HEK293T (cell line): Measurements from ENCODE around the gene CLEC16A.

ENCODE experiments used
- CTCF ChIA-PET: fragments of 350-600 bp; formaldehyde crosslinking; extraction: SDS; loops from one replicate; lab custom pipeline; 2021; ENCODE audit warnings: antibody characterized with exemption, inconsistent platforms; lab: Yijun Ruan, JAX
- POLR2A ChIA-PET: fragments of 350-600 bp; formaldehyde crosslinking; extraction: SDS; loops from one replicate; lab custom pipeline; 2020; ENCODE audit warnings: antibody characterized with exemption, inconsistent platforms; lab: Yijun Ruan, JAX
- DNase-seq: peaks from one replicate; pipeline ENCODE4 v3.0.0; 2012; ENCODE audit warnings: mixed read lengths; ENCODE audit errors: extremely low spot score
- ARNT ChIP-seq: fragments of 450-650 bp; IDR thresholded peaks from 2 replicates; pipeline ENCODE4 v1.6.1; 2017; ENCODE audit warnings: mild to moderate bottlenecking
- BHLHE40 ChIP-seq: fragments of 450-650 bp; IDR thresholded peaks from 2 replicates; pipeline ENCODE4 v1.6.1; 2016; ENCODE audit warnings: mild to moderate bottlenecking, moderate library complexity, borderline replicate concordance
- CTBP1 ChIP-seq: fragments of 450-650 bp; IDR thresholded peaks from 2 replicates; pipeline ENCODE4 v1.6.1; 2016; ENCODE audit warnings: borderline replicate concordance
- ELF4 ChIP-seq: fragments of 450-650 bp; IDR thresholded peaks from 2 replicates; pipeline ENCODE4 v1.6.1; 2017; ENCODE audit warnings: antibody characterized with exemption
- FOXA1 ChIP-seq: fragments of 450-650 bp; IDR thresholded peaks from 2 replicates; pipeline ENCODE4 v1.6.1; 2016; ENCODE audit warnings: mild to moderate bottlenecking
- FOXK2 ChIP-seq: fragments of 450-650 bp; IDR thresholded peaks from 2 replicates; pipeline ENCODE4 v1.6.1; 2016; ENCODE audit warnings: mild to moderate bottlenecking
- FOXM1 ChIP-seq: fragments of 450-650 bp; IDR thresholded peaks from 2 replicates; pipeline ENCODE4 v1.6.1; 2017; ENCODE audit warnings: mild to moderate bottlenecking, borderline replicate concordance
- HDGF ChIP-seq: fragments of 450-650 bp; IDR thresholded peaks from 2 replicates; pipeline ENCODE4 v1.6.1; 2017; ENCODE audit warnings: antibody characterized with exemption, borderline replicate concordance
- L3MBTL2 ChIP-seq: fragments of 450-650 bp; conservative IDR thresholded peaks from 2 replicates; pipeline ENCODE4 v1.6.1; 2016; ENCODE audit warnings: mild to moderate bottlenecking
- LEF1 ChIP-seq: fragments of 450-650 bp; IDR thresholded peaks from 2 replicates; pipeline ENCODE4 v1.6.1; 2017; ENCODE audit warnings: mild to moderate bottlenecking, borderline replicate concordance
- NFRKB ChIP-seq: fragments of 450-650 bp; IDR thresholded peaks from 2 replicates; pipeline ENCODE4 v1.6.1; 2016; ENCODE audit warnings: mild to moderate bottlenecking, moderate library complexity
- PKNOX1 ChIP-seq: fragments of 450-650 bp; IDR thresholded peaks from 2 replicates; pipeline ENCODE4 v1.6.1; 2016
- SP1 ChIP-seq: fragments of 450-650 bp; IDR thresholded peaks from 2 replicates; pipeline ENCODE4 v1.6.1; 2017
- SUZ12 ChIP-seq: fragments of 450-650 bp; IDR thresholded peaks from 2 replicates; pipeline ENCODE4 v1.6.1; 2016; ENCODE audit warnings: mild to moderate bottlenecking
- TARDBP ChIP-seq: fragments of 450-650 bp; IDR thresholded peaks from 2 replicates; pipeline ENCODE4 v1.6.1; 2016
- ZNF384 ChIP-seq: fragments of 450-650 bp; IDR thresholded peaks from 2 replicates; pipeline ENCODE4 v1.6.1; 2016

The CLEC16A gene

DNA sequence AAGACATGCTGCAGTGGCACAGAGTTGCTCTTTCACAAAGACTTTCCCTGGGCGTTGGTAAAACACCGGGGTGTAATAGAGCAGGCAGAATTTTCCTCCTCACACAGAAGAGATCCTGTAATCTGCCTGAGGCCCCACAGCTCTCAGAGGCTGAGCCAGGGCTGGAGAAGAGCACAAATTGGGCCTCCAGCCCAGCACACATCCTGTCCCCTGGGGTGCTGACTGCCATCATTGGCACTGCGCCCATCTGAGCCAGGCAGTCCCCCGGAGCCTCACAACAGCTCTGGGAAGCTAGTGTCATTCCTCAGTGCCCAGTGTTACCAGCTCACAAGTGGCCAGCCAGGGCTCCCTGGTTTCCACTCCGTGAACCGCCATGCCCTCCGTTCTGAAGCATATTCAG is 192.2 kb downstream of the CLEC16A start:
- no peak for DNase-seq
- POLR2A ChIA-PET: no interaction called here
- no peak for TF ChIP-seq TARDBP
- no peak for TF ChIP-seq L3MBTL2
- no peak for TF ChIP-seq NFRKB
- TF ChIP-seq PKNOX1: no peak
- TF ChIP-seq SUZ12: no peak
- TF ChIP-seq BHLHE40: no peak
- no peak for TF ChIP-seq ZNF384
- no peak for TF ChIP-seq SP1
- TF ChIP-seq FOXA1: no peak
- TF ChIP-seq FOXK2: no peak
- TF ChIP-seq LEF1: no peak
- no peak for TF ChIP-seq CTBP1
- TF ChIP-seq ELF4: no peak
- TF ChIP-seq ARNT: no peak
- TF ChIP-seq HDGF: no peak
- TF ChIP-seq FOXM1: no peak
- CTCF ChIA-PET: no interaction called here

GRCh38 chr16:11138022-11138768 is 193.8 kb downstream of the CLEC16A start:
- CTCF ChIA-PET: no interaction called here
- POLR2A ChIA-PET: no interaction called here
- DNase-seq: no peak
- TF ChIP-seq ELF4 (no peak), L3MBTL2 (no peak), NFRKB (no peak), TARDBP (no peak), ARNT (no peak), FOXM1 (no peak), FOXA1 (no peak), CTBP1 (no peak), SUZ12 (no peak), FOXK2 (no peak), ZNF384 (no peak), HDGF (no peak), BHLHE40 (no peak), PKNOX1 (no peak), SP1 (no peak), LEF1 (no peak)

- no peak for DNase-seq
- CTCF ChIA-PET: no interaction called here
- POLR2A ChIA-PET: no interaction called here
- no peak for TF ChIP-seq CTBP1
- no peak for TF ChIP-seq FOXA1
- no peak for TF ChIP-seq SP1
- no peak for TF ChIP-seq ARNT
- TF ChIP-seq BHLHE40: no peak
- no peak for TF ChIP-seq SUZ12
- no peak for TF ChIP-seq FOXK2
- TF ChIP-seq LEF1: no peak
- TF ChIP-seq NFRKB: no peak
- no peak for TF ChIP-seq PKNOX1
- no peak for TF ChIP-seq FOXM1
- no peak for TF ChIP-seq HDGF
- TF ChIP-seq TARDBP: no peak
These were observed 194.5 kb downstream of the CLEC16A start for GRCh38 chr16:11138769-11139325.

DNA sequence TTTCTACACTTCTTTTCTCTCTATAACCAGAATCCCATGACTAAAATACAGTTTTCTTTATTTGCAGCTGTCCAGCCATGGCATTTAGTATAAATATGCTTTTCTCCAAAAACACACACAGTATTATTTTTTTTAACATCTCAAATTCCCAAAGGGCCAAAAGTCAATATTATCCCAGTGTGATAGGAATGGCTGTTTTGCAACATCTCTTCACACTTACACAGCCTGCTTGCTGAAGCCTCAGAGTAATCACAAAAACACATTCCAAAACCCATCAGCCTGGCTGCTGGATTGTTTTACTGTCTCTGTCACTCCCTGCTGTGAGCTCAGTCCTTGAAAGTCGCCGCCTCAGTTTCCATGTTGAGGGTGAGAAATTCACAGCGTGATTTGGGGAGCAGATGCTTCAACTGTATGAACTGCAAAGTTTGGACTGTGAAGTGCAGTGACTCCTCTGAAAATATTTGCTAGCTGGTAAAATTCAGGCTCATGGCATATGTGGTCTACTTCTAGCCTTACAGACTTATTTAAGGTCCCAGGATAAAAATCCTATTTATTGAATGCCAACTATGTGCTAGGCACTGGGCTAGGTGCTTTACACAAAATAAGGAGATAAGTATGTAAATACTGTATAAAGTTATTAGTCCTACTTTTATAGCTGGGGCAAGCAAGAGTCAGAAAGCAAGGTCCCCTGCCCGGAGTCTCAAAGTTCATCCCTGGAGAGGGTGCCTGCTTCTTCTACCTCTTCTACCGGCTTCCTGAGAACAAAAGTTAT is 195.1 kb downstream of the CLEC16A start:
- ChIA-PET CTCF (no interaction called here), POLR2A (no interaction called here)
- DNase-seq: no peak
- no peak for TF ChIP-seq NFRKB
- no peak for TF ChIP-seq TARDBP

DNA sequence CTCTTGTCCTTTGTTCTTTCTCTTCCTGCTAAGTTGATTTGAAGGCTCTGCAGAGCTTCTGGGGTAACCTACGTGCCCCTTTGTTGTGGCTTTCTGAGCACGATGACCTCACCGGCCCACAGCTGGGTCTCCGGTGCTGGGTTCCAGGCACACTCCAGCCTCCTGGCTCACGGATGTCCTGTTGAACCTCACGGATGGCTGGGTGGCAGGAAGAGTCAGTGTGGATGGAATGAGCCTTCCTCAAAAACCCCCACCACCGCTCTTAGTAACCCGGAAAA is 195.7 kb downstream of the CLEC16A start:
- ChIA-PET CTCF (no interaction called here), POLR2A (no interaction called here)
- DNase-seq: no peak
- TF ChIP-seq ELF4 (no peak), HDGF (no peak), BHLHE40 (no peak), PKNOX1 (no peak), SP1 (no peak), NFRKB (no peak), ARNT (no peak), L3MBTL2 (no peak), FOXA1 (no peak), FOXK2 (no peak), ZNF384 (no peak), TARDBP (no peak), FOXM1 (no peak), CTBP1 (no peak), SUZ12 (no peak), LEF1 (no peak)
